ENCODE measurements around the gene KCNJ9. TPM values are rescaled to one million over a fixed set of nuclear protein-coding genes. Genes with fewer than 3 reads are reported as not detected.

The KCNJ9 gene
- total RNA-seq, 1 experiment from 2014 or later: 0.05 TPM

- H3K9ac ChIP-seq (ENCODE audit: low read length): no peak overlapping the region
- ATAC-seq: no peak
- RAD21 ChIA-PET (ENCODE audit: low non-redundant PET in 1 of 2, low total read pairs in 2 of 2, uncharacterized antibody in 2 of 2, unreplicated experiment in 2 of 2): no interaction called here
Observed at GRCh38 chr1:160068225-160068624, 13.1 kb upstream of the KCNJ9 start.

More at GRCh38 chr1:160068225-160068624, 13.1 kb upstream of the KCNJ9 start:
- no TSS peak for BruUV-seq (replicated peaks)
- H3K9me3 ChIP-seq (ENCODE audit: control insufficient read depth in 1 of 2, insufficient read depth in 1 of 2, low read depth in 1 of 2, low read length in 2 of 2): no peaks in the 10 kb centered on the region
- H2AFZ ChIP-seq (ENCODE audit: low read depth, low read length, poor library complexity, severe bottlenecking): no peak overlapping the region
- no peaks in the 10 kb centered on the region for H3K27me3 ChIP-seq (ENCODE audit: insufficient read depth, low read length)
- peaks cover 0 to 13% of the 10 kb centered on the region in 2 experiments; a peak in 1 of 4 replicates for H3K4me1 ChIP-seq (ENCODE audit: control insufficient read depth in 1 of 2, insufficient read depth in 2 of 2, low read length in 2 of 2)
- ChIA-PET CTCF (interaction anchor here (2.1 to 2.8 kb wide), 2 partner anchors 10 to 22 kb away, joined by 5 to 9 read pairs; no protein-coding TSS in a partner anchor), POLR2A (no interaction called here)
- intact Hi-C loops (cut with micrococcal nuclease): no loop called here
- no peak overlapping the region for H3K4me3 ChIP-seq (replicated peaks in 1 of 2; ENCODE audit: low read depth in 1 of 2, low read length in 2 of 2)
- H3K36me3 ChIP-seq (ENCODE audit: control insufficient read depth in 1 of 2, insufficient read depth in 2 of 2, low read length in 2 of 2): no peaks in the 10 kb centered on the region
- no peak overlapping the region for H3K4me2 ChIP-seq (ENCODE audit: low read length)
- TF ChIP-seq REST (IDR thresholded peaks at IDR 0.05; ENCODE audit: low read depth) (no peak), ZBTB33 (IDR thresholded peaks at IDR 0.05; ENCODE audit: extremely low read depth, insufficient replicate concordance, low read length) (no peak)
- no peak overlapping the region for H3K27ac ChIP-seq (ENCODE audit: low read depth, low read length)
- no peaks in the 10 kb centered on the region for H3K9me2 ChIP-seq (ENCODE audit: insufficient read depth)
- DNase-seq (ENCODE audit: low read depth, low spot score): no peak
- no peaks in the 10 kb centered on the region for H4K20me1 ChIP-seq (ENCODE audit: insufficient read depth)
- H3K79me2 ChIP-seq (ENCODE audit: insufficient read depth, low read length): no peaks in the 10 kb centered on the region
